GM21737 (cell line): ENCODE data around the gene PIP4K2B.
"Not testable (repeated sequence)": the region's sequence is repeated elsewhere in the genome, so short reads cannot be mapped to it uniquely, and the experiment has no call there.

Experiments used
- ATAC-seq: cut with Tn5 transposase; IDR thresholded peaks from one replicate; pipeline ENCODE4 v1.9.1; 2021; ENCODE audit warnings: mild to moderate bottlenecking, moderate library complexity; ENCODE audit not compliant: unreplicated experiment

PIP4K2B gene

GRCh38 chr17:38799501-38800236, at the start of gene PIP4K2B:
Gene PIP4K2B (minus strand): TSS chr17:38799556. CDS start chr17:38799424, 132 bp downstream.
- ATAC-seq = peak; percentile 71

GRCh38 chr17:38848557-38848891, 49.2 kb upstream of the PIP4K2B start:
- no peak for ATAC-seq

- ATAC-seq = no peak
These were observed 45.0 kb upstream of the PIP4K2B start for GRCh38 chr17:38844261-38844757.

GRCh38 chr17:38825762-38826247, 26.4 kb upstream of the PIP4K2B start:
- no peak for ATAC-seq

- ATAC-seq = peak; percentile 76
These were observed 25.8 kb upstream of the PIP4K2B start, which contains the start of gene CWC25 for GRCh38 chr17:38824899-38825761. Gene CWC25 (minus strand): TSS chr17:38825321. CDS start chr17:38825183, 138 bp downstream.

- ATAC-seq = no peak
These were observed 16.3 kb upstream of the PIP4K2B start for GRCh38 chr17:38815576-38816193.

- ATAC-seq = no peak
These were observed 10.5 kb upstream of the PIP4K2B start for GRCh38 chr17:38809828-38810227.

GRCh38 chr17:38800237-38800760, 943 bp upstream of the PIP4K2B start:
- no peak for ATAC-seq

GRCh38 chr17:38798614-38799500, 499 bp downstream of the PIP4K2B start:
- peak; percentile 13 for ATAC-seq

- ATAC-seq = no peak
These were observed 1.5 kb downstream of the PIP4K2B start for GRCh38 chr17:38797828-38798227.

GRCh38 chr17:38797158-38797490, 2.2 kb downstream of the PIP4K2B start:
- no peak for ATAC-seq

GRCh38 chr17:38796451-38797157, 2.8 kb downstream of the PIP4K2B start:
- no peak for ATAC-seq

GRCh38 chr17:38794221-38794620, 5.1 kb downstream of the PIP4K2B start:
- no peak for ATAC-seq

GRCh38 chr17:38791162-38791561, 8.2 kb downstream of the PIP4K2B start:
- no peak for ATAC-seq

- not testable (repeated sequence) for ATAC-seq
These were observed 9.1 kb downstream of the PIP4K2B start for GRCh38 chr17:38790148-38790707.

GRCh38 chr17:38789185-38789584, 10.2 kb downstream of the PIP4K2B start:
- no peak for ATAC-seq

- ATAC-seq = not testable (repeated sequence)
These were observed 11.4 kb downstream of the PIP4K2B start for GRCh38 chr17:38787999-38788398.

- ATAC-seq = no peak
These were observed 13.0 kb downstream of the PIP4K2B start for GRCh38 chr17:38786372-38786771.

GRCh38 chr17:38783227-38783626, 16.1 kb downstream of the PIP4K2B start:
- no peak for ATAC-seq
